GM12892 (cell line): ENCODE measurements around the gene ETV1.

ENCODE experiments used
- POLR2A ChIP-seq: IDR thresholded peaks from 2 replicates; pipeline ENCODE4 v1.6.1; 2011; ENCODE audit warnings: low read depth, low read length, control low read depth
- POLR2AphosphoS5 ChIP-seq: IDR thresholded peaks from 2 replicates; pipeline ENCODE4 v1.6.1; 2011; ENCODE audit warnings: low read depth, low read length, control low read depth
- TAF1 ChIP-seq: IDR thresholded peaks from 2 replicates; pipeline ENCODE4 v1.6.1; 2011; ENCODE audit warnings: low read depth, mild to moderate bottlenecking, control low read depth, low read length, borderline replicate concordance

DNA sequence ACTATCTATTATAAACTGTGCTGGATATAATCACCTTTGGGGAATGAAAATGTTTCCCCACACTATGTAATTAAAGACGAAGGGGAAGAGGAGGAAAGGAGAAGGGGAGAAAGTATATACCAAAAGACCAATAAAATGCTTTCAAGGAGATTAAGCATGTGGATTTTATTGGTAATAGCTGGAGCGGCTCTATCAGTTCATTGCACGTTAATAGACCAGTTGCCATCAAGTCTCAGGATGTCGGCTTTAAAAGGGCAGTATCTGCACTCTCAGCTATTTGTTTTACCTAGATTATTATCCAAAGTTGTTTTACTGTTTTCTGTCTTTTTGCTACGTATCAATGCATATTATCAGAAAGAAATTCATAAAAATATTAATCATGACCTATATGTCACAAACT, 9.0 kb downstream of the ETV1 start:
- TF ChIP-seq POLR2A (no peak), TAF1 (no peak), POLR2AphosphoS5 (no peak)
